Panc1 (cell line): Measurements from ENCODE around the gene ATIC.

ENCODE experiments used
- CTCF ChIP-seq: fragments of 450-650 bp; IDR thresholded peaks from 2 replicates; pipeline ENCODE4 v1.5.1; 2017; ENCODE audit warnings: mild to moderate bottlenecking
- POLR2AphosphoS5 ChIP-seq: IDR thresholded peaks from 2 replicates; pipeline ENCODE4 v1.6.1; 2012; ENCODE audit warnings: mild to moderate bottlenecking, low read depth, low read length, moderate library complexity
- REST ChIP-seq, 2 experiments: IDR thresholded peaks; 2 replicates each; pipeline ENCODE4 v1.6.1; 2011 to 2012; ENCODE audit warnings: low read depth in 2 of 2, control low read depth in 1 of 2, low read length in 1 of 2, mild to moderate bottlenecking in 1 of 2, moderate library complexity in 1 of 2; ENCODE audit not compliant: insufficient read depth in 1 of 2
- SIN3A ChIP-seq: IDR thresholded peaks from 2 replicates; pipeline ENCODE4 v1.6.1; 2012; ENCODE audit warnings: low read depth, mild to moderate bottlenecking, low read length, moderate library complexity, borderline replicate concordance; ENCODE audit not compliant: insufficient read depth

DNA sequence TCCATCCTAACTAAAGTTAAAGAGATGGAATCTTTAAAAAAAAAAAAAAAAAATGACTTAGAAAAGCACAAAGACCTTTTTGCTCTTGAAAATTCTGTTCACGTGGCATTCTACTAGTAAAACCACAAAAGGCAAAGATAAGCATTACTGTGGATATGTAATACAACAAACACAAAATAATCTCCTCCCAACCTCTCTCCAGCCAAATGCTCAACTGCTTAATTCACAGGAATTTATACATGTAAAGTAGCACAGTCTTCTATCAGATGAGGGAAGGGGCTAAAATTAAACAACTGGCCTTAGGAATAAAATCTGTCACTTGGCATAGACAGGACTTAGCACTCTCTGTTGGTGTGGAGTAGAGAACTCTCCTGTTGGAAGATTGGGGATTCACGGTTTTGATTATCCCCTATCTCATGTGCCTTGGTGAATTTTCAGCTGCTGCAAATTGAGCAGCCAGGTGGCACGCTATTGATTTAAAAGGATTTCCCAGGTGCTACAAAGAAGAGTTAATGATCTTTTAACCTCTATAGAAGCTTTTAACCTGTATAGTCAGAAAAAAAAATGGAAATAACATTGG, 57.4 kb downstream of the ATIC start:
- TF ChIP-seq CTCF, result no peak
- no peak for TF ChIP-seq REST (IDR thresholded peaks at IDR 0.05; ENCODE audit: insufficient read depth in 1 of 2, low read depth in 2 of 2, low read length in 1 of 2)
- TF ChIP-seq SIN3A, result no peak
- TF ChIP-seq POLR2AphosphoS5, result no peak
